Karpas-422 (cell line): ENCODE measurements around the gene TNFRSF9. TPM values are rescaled to one million over a fixed set of nuclear protein-coding genes. Genes with fewer than 3 reads are reported as not detected.
A peak's percentile ranks its signal among the peaks of the same experiment; 100 is the strongest.

ENCODE experiments used
- DNase-seq: peaks from one replicate; pipeline ENCODE4 v3.0.0-alpha.2; 2015
- H2AFZ ChIP-seq: fragments of 200-600 bp; sonication (generic); 2 replicates; pipeline ENCODE4 v1.6.1; 2014; ENCODE audit warnings: antibody characterized with exemption, low read length, mixed read lengths
- H3K27ac ChIP-seq: fragments of 200-600 bp; sonication (generic); 2 replicates; pipeline ENCODE4 v1.5.1; 2014; ENCODE audit warnings: mild to moderate bottlenecking, low read length, moderate library complexity
- H3K27me3 ChIP-seq: fragments of 200-600 bp; sonication (generic); 2 replicates; pipeline ENCODE4 v1.6.1; 2014; ENCODE audit warnings: low read length, mixed read lengths
- H3K36me3 ChIP-seq: fragments of 200-600 bp; sonication (generic); 2 replicates; pipeline ENCODE4 v1.6.1; 2014; ENCODE audit warnings: low read length, mixed read lengths; ENCODE audit not compliant: insufficient read depth
- H3K4me1 ChIP-seq: fragments of 200-600 bp; sonication (generic); 2 replicates; pipeline ENCODE4 v1.6.1; 2014; ENCODE audit warnings: mild to moderate bottlenecking, low read length, mixed read lengths
- H3K4me2 ChIP-seq: fragments of 200-600 bp; sonication (generic); 2 replicates; pipeline ENCODE4 v1.6.1; 2014; ENCODE audit warnings: low read length, low read depth, mild to moderate bottlenecking; ENCODE audit not compliant: poor library complexity, severe bottlenecking
- H3K4me3 ChIP-seq: fragments of 200-600 bp; sonication (generic); 2 replicates; pipeline ENCODE4 v1.5.1; 2014; ENCODE audit warnings: mild to moderate bottlenecking, antibody characterized with exemption, low read length, mixed read lengths
- H3K79me2 ChIP-seq: fragments of 200-600 bp; sonication (generic); 2 replicates; pipeline ENCODE4 v1.6.1; 2014; ENCODE audit warnings: mild to moderate bottlenecking, low read length, mixed read lengths
- H3K9ac ChIP-seq: fragments of 200-600 bp; sonication (generic); 2 replicates; pipeline ENCODE4 v1.6.0; 2014; ENCODE audit warnings: low read length
- H3K9me2 ChIP-seq: fragments of 200-600 bp; sonication (generic), shearing (Covaris generic); replicated peaks from 2 replicates; pipeline ENCODE4 v1.6.0; 2014; ENCODE audit warnings: mild to moderate bottlenecking, low read length, moderate library complexity; ENCODE audit not compliant: insufficient read depth
- H3K9me3 ChIP-seq: fragments of 300-700, 200-600 bp; sonication (generic); 2 replicates; pipeline ENCODE4 v1.6.1; 2014; ENCODE audit warnings: low read length, mixed read lengths
- H4K20me1 ChIP-seq: fragments of 200-600 bp; sonication (generic); 2 replicates; pipeline ENCODE4 v1.6.1; 2014; ENCODE audit warnings: mild to moderate bottlenecking, antibody characterized with exemption, low read length, low read depth; ENCODE audit not compliant: insufficient read depth
- total RNA-seq: library from RNA; depleted of rRNA; stranded (reverse); fragments of >200 nt; shearing (Covaris generic); gene quantifications from 2 replicates; pipeline ENCODE4 v1.2.3, GENCODE V29; 2014; ENCODE audit warnings: low replicate concordance

Gene TNFRSF9
- total RNA-seq, 1 experiment from 2014 or later: not detected

GRCh38 chr1:7905262-7905661 is 35.4 kb downstream of the TNFRSF9 start:
- Histone ChIP-seq H3K4me3 (no peak overlapping the region), H3K9me3 (no peaks in the 10 kb centered on the region), H3K9ac (no peak overlapping the region), H3K4me2 (no peak overlapping the region), H3K4me1 (no peaks in the 10 kb centered on the region), H3K27me3 (no peaks in the 10 kb centered on the region), H3K27ac (no peak overlapping the region), H4K20me1 (no peaks in the 10 kb centered on the region), H2AFZ (no peak overlapping the region), H3K79me2 (no peaks in the 10 kb centered on the region), H3K9me2 (no peaks in the 10 kb centered on the region), H3K36me3 (no peaks in the 10 kb centered on the region)
- DNase-seq: no peak

- Histone ChIP-seq H3K4me3 (no peak overlapping the region), H2AFZ (no peak overlapping the region; the same call in 1 of the 2 replicates), H3K27me3 (no peaks in the 10 kb centered on the region), H3K4me2 (no peak overlapping the region), H3K27ac (no peak overlapping the region), H3K9ac (no peak overlapping the region), H4K20me1 (no peaks in the 10 kb centered on the region), H3K79me2 (no peaks in the 10 kb centered on the region), H3K9me2 (no peaks in the 10 kb centered on the region), H3K36me3 (no peaks in the 10 kb centered on the region), H3K4me1 (no peaks in the 10 kb centered on the region), H3K9me3 (no peaks in the 10 kb centered on the region)
- DNase-seq: peak; percentile 78
Measured at GRCh38 chr1:7902478-7903085, 38.1 kb downstream of the TNFRSF9 start.

- no peaks in the 10 kb centered on the region for H3K79me2 ChIP-seq
- no peak overlapping the region for H3K9ac ChIP-seq
- H3K4me3 ChIP-seq: no peak overlapping the region
- no peak overlapping the region for H3K4me2 ChIP-seq
- no peaks in the 10 kb centered on the region for H3K27me3 ChIP-seq
- no peaks in the 10 kb centered on the region for H3K9me2 ChIP-seq
- H3K27ac ChIP-seq: no peak overlapping the region
- no peaks in the 10 kb centered on the region for H3K36me3 ChIP-seq
- DNase-seq: no peak
- H4K20me1 ChIP-seq: no peaks in the 10 kb centered on the region
- H2AFZ ChIP-seq: no peak overlapping the region
- H3K9me3 ChIP-seq: no peaks in the 10 kb centered on the region
- H3K4me1 ChIP-seq: no peaks in the 10 kb centered on the region
Measured at GRCh38 chr1:7899741-7900140, 40.9 kb downstream of the TNFRSF9 start.

GRCh38 chr1:7898962-7899361 is 41.7 kb downstream of the TNFRSF9 start:
- no peak for DNase-seq
- H3K4me3 ChIP-seq: no peak overlapping the region

GRCh38 chr1:7896994-7897393 is 43.6 kb downstream of the TNFRSF9 start:
- H4K20me1 ChIP-seq: no peaks in the 10 kb centered on the region
- no peaks in the 10 kb centered on the region for H3K9me2 ChIP-seq
- DNase-seq: no peak
- H3K27ac ChIP-seq: no peak overlapping the region
- no peaks in the 10 kb centered on the region for H3K79me2 ChIP-seq
- H3K4me1 ChIP-seq: no peaks in the 10 kb centered on the region
- H3K9me3 ChIP-seq: no peaks in the 10 kb centered on the region
- no peak overlapping the region for H3K4me3 ChIP-seq
- no peaks in the 10 kb centered on the region for H3K27me3 ChIP-seq
- no peak overlapping the region for H3K4me2 ChIP-seq
- H2AFZ ChIP-seq: no peak overlapping the region
- H3K36me3 ChIP-seq: no peaks in the 10 kb centered on the region
- H3K9ac ChIP-seq: no peak overlapping the region

More at GRCh38 chr1:7898962-7899361, 41.7 kb downstream of the TNFRSF9 start:
- H4K20me1 ChIP-seq: no peaks in the 10 kb centered on the region
- no peaks in the 10 kb centered on the region for H3K79me2 ChIP-seq
- H3K9me3 ChIP-seq: no peaks in the 10 kb centered on the region
- no peaks in the 10 kb centered on the region for H3K9me2 ChIP-seq
- H3K27me3 ChIP-seq: no peaks in the 10 kb centered on the region
- H2AFZ ChIP-seq: no peak overlapping the region
- no peak overlapping the region for H3K9ac ChIP-seq
- H3K27ac ChIP-seq: no peak overlapping the region
- no peak overlapping the region for H3K4me2 ChIP-seq
- H3K36me3 ChIP-seq: no peaks in the 10 kb centered on the region
- no peaks in the 10 kb centered on the region for H3K4me1 ChIP-seq

GRCh38 chr1:7893529-7894180 is 47.0 kb downstream of the TNFRSF9 start:
- Histone ChIP-seq H2AFZ (no peak overlapping the region), H3K79me2 (no peaks in the 10 kb centered on the region), H3K27ac (no peak overlapping the region), H3K9ac (no peak overlapping the region), H3K4me2 (no peak overlapping the region), H3K4me1 (no peaks in the 10 kb centered on the region), H3K4me3 (no peak overlapping the region), H3K9me2 (no peaks in the 10 kb centered on the region), H3K9me3 (no peaks in the 10 kb centered on the region), H3K27me3 (no peaks in the 10 kb centered on the region), H3K36me3 (no peaks in the 10 kb centered on the region), H4K20me1 (no peaks in the 10 kb centered on the region)
- DNase-seq: no peak

- no peak overlapping the region for H3K9ac ChIP-seq
- H3K27me3 ChIP-seq: no peaks in the 10 kb centered on the region
- H3K36me3 ChIP-seq: no peaks in the 10 kb centered on the region
- DNase-seq: no peak
- H3K9me2 ChIP-seq: no peaks in the 10 kb centered on the region
- no peaks in the 10 kb centered on the region for H4K20me1 ChIP-seq
- no peak overlapping the region for H3K4me2 ChIP-seq
- no peak overlapping the region for H3K4me3 ChIP-seq
- no peak overlapping the region for H2AFZ ChIP-seq
- no peak overlapping the region for H3K27ac ChIP-seq
- H3K79me2 ChIP-seq: no peaks in the 10 kb centered on the region
- no peaks in the 10 kb centered on the region for H3K9me3 ChIP-seq
- H3K4me1 ChIP-seq: no peaks in the 10 kb centered on the region
Measured at GRCh38 chr1:7891804-7892203, 48.8 kb downstream of the TNFRSF9 start.

GRCh38 chr1:7890853-7891252 is 49.8 kb downstream of the TNFRSF9 start:
- Histone ChIP-seq H3K27ac (no peak overlapping the region), H3K9ac (no peak overlapping the region), H3K4me1 (no peaks in the 10 kb centered on the region), H3K36me3 (no peaks in the 10 kb centered on the region), H3K4me2 (no peak overlapping the region), H3K9me3 (no peaks in the 10 kb centered on the region), H3K79me2 (no peaks in the 10 kb centered on the region), H3K9me2 (no peaks in the 10 kb centered on the region), H3K4me3 (no peak overlapping the region), H4K20me1 (no peaks in the 10 kb centered on the region), H3K27me3 (no peaks in the 10 kb centered on the region), H2AFZ (no peak overlapping the region)
- DNase-seq: no peak
